HCT116 (cell line): ENCODE measurements around the gene GNAI2.

Experiments
- EZH2 ChIP-seq: fragments of 200-600 bp; sonication (generic); IDR thresholded peaks from 2 replicates; pipeline ENCODE4 v1.6.1; 2017; ENCODE audit warnings: antibody characterized with exemption, mixed run types
- POLR2AphosphoS5 ChIP-seq: IDR thresholded peaks from 2 replicates; pipeline ENCODE4 v1.6.1; 2011; ENCODE audit warnings: mild to moderate bottlenecking, low read depth, low read length, moderate library complexity
- SIN3A ChIP-seq: IDR thresholded peaks from 2 replicates; pipeline ENCODE4 v1.6.1; 2012; ENCODE audit warnings: low read depth

GRCh38 chr3:50294089-50294488, 58.1 kb downstream of the GNAI2 start:
- no peak for TF ChIP-seq EZH2
- no peak for TF ChIP-seq SIN3A
- no peak for TF ChIP-seq POLR2AphosphoS5
